MM.1S (cell line): Measurements from ENCODE around the gene GOLGA7B.

Experiments
- EZH2phosphoT487 ChIP-seq: fragments of 300-600 bp; sonication (generic); IDR thresholded peaks from 2 replicates; pipeline ENCODE4 v1.6.1; 2018; ENCODE audit warnings: antibody characterized with exemption, low read length
- TF ChIP-seq, protein P1 (sequence below): fragments of 300-600 bp; sonication (generic); IDR thresholded peaks from 2 replicates; pipeline ENCODE4 v1.5.1; 2016; ENCODE audit warnings: antibody characterized with exemption, low read length, mixed read lengths

DNA sequence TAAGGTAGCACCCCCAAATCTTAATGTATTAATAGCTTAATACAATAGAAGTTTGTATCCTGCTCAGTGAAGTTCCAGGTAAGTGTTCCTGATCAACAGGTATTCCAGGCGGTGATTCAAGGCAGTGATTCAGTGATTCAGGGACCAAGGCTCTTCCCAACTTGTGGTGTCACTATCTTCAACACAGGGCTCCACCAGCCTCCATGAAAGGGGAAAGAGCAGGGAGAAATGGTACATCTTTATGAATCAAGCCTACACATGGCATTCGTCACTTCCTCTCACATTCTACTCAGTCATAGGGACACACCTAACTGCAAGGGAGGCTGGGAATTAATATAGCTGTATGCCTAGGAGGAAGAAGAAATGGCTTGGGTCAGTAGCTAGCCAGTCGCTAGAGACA is 5.1 kb downstream of the GOLGA7B start:
- no peak for TF ChIP-seq EZH2phosphoT487
- TF ChIP-seq, protein P1, sequence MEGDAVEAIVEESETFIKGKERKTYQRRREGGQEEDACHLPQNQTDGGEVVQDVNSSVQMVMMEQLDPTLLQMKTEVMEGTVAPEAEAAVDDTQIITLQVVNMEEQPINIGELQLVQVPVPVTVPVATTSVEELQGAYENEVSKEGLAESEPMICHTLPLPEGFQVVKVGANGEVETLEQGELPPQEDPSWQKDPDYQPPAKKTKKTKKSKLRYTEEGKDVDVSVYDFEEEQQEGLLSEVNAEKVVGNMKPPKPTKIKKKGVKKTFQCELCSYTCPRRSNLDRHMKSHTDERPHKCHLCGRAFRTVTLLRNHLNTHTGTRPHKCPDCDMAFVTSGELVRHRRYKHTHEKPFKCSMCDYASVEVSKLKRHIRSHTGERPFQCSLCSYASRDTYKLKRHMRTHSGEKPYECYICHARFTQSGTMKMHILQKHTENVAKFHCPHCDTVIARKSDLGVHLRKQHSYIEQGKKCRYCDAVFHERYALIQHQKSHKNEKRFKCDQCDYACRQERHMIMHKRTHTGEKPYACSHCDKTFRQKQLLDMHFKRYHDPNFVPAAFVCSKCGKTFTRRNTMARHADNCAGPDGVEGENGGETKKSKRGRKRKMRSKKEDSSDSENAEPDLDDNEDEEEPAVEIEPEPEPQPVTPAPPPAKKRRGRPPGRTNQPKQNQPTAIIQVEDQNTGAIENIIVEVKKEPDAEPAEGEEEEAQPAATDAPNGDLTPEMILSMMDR, result no peak
